B cell (primary cell): ENCODE results near the gene GRK1. TPM values are rescaled to one million over a fixed set of nuclear protein-coding genes. Genes with fewer than 3 reads are reported as not detected.
"Not testable (repeated sequence)": the region's sequence is repeated elsewhere in the genome, so short reads cannot be mapped to it uniquely, and the experiment has no call there.

Experiments
- ATAC-seq: fragments of 200-7000 bp; cut with Tn5 transposase; one replicate; pipeline ENCODE4 v1.10.0; 2021; ENCODE audit warnings: low read depth, mild to moderate bottlenecking, moderate number of reproducible peaks, moderate library complexity
- CTCF ChIA-PET: fragments of 350-600 bp; sonication (Branson Sonifier 250); formaldehyde crosslinking; loops from one replicate; lab custom pipeline; 2021; ENCODE audit warnings: antibody characterized with exemption, inconsistent platforms; lab: Charles Lee
- POLR2A ChIA-PET: fragments of 350-600 bp; sonication (Branson Sonifier 250); formaldehyde crosslinking; loops from one replicate; lab custom pipeline; 2021; ENCODE audit warnings: antibody characterized with exemption; lab: Charles Lee
- DNase-seq: peaks from one replicate; pipeline ENCODE4 v3.0.0; 2013
- H2AFZ ChIP-seq: 2 replicates; pipeline ENCODE4 v1.6.1; 2012; ENCODE audit warnings: mild to moderate bottlenecking, low read depth, low read length; ENCODE audit not compliant: insufficient read depth, poor library complexity, severe bottlenecking
- H3K27ac ChIP-seq, 2 donors: 1 replicate in 1 of 2; 2 replicates in 1 of 2; pipeline ENCODE4 v1.5.1; 2012 to 2013; ENCODE audit warnings: low read length in 2 of 2, mild to moderate bottlenecking in 2 of 2, moderate library complexity in 1 of 2
- H3K27me3 ChIP-seq, 4 experiments: fragments of 200-600 bp in 1 of 4; sonication (generic) in 1 of 4; replicated peaks in 1 of 4; 1 replicate in 2 of 4; 2 replicates in 2 of 4; pipeline versions ENCODE4 v1.6.1 to v1.7.0; 2013 to 2016; ENCODE audit warnings: low read length in 3 of 4, mild to moderate bottlenecking in 2 of 4, mixed read lengths in 1 of 4, moderate library complexity in 1 of 4; ENCODE audit not compliant: insufficient read depth in 4 of 4, control insufficient read depth in 3 of 4; ENCODE audit errors: control extremely low read depth in 1 of 4
- H3K36me3 ChIP-seq, 2 experiments: replicated peaks in 1 of 2; 1 replicate in 1 of 2; 2 replicates in 1 of 2; pipeline versions ENCODE4 v1.6.1 to v1.7.1; 2013; ENCODE audit warnings: low read length in 1 of 2; ENCODE audit not compliant: insufficient read depth in 2 of 2, control insufficient read depth in 1 of 2; ENCODE audit errors: control extremely low read depth in 1 of 2, extremely low read depth in 1 of 2
- H3K4me1 ChIP-seq, 2 donors: fragments of 200-600 bp in 1 of 2; sonication (generic) in 1 of 2; 1 replicate in 1 of 2; 2 replicates in 1 of 2; pipeline versions ENCODE4 v1.5.1 to v1.6.1; 2013 to 2017; ENCODE audit warnings: low read length in 2 of 2; ENCODE audit not compliant: control insufficient read depth in 2 of 2, insufficient read depth in 2 of 2
- H3K4me2 ChIP-seq: replicated peaks from 2 replicates; pipeline ENCODE3; 2012; ENCODE audit warnings: mild to moderate bottlenecking, low read depth, low read length; ENCODE audit not compliant: poor library complexity, severe bottlenecking
- H3K4me3 ChIP-seq, 5 experiments: fragments of 200-600 bp in 1 of 5; sonication (generic) in 1 of 5; 1 replicate in 3 of 5; 2 replicates in 2 of 5; pipeline versions ENCODE4 v1.5.1 to v1.7.0; 2011 to 2016; ENCODE audit warnings: low read length in 4 of 5, mild to moderate bottlenecking in 4 of 5, low read depth in 2 of 5, control low read depth in 1 of 5, moderate library complexity in 1 of 5; ENCODE audit not compliant: insufficient read depth in 1 of 5; ENCODE audit errors: control extremely low read depth in 1 of 5, extremely low read depth in 1 of 5
- H3K79me2 ChIP-seq: fragments of 200-600 bp; sonication (generic); one replicate; pipeline ENCODE4 v1.6.0; 2016; ENCODE audit warnings: low read length; ENCODE audit not compliant: control insufficient read depth, insufficient read depth
- H3K9ac ChIP-seq: fragments of 200-600 bp; sonication (generic); 2 replicates; pipeline ENCODE4 v1.6.1; 2017; ENCODE audit warnings: mild to moderate bottlenecking, low read length, moderate library complexity
- H3K9me3 ChIP-seq, 3 donors: one replicate each; pipeline versions ENCODE4 v1.6.1 to v1.7.1; 2013; ENCODE audit warnings: low read length in 2 of 3; ENCODE audit not compliant: control insufficient read depth in 2 of 3, insufficient read depth in 1 of 3; ENCODE audit errors: control extremely low read depth in 1 of 3
- H4K20me1 ChIP-seq: 2 replicates; pipeline ENCODE4 v1.6.0; 2012; ENCODE audit warnings: mild to moderate bottlenecking, low read length; ENCODE audit not compliant: insufficient read depth, control insufficient read depth, poor library complexity, severe bottlenecking
- H3K27ac Mint-ChIP-seq: one replicate; pipeline ENCODE4 v1.8.0; 2021; ENCODE audit warnings: mixed read lengths
- H3K27me3 Mint-ChIP-seq: one replicate; pipeline ENCODE4 v1.8.0; 2021; ENCODE audit warnings: mixed read lengths
- H3K4me1 Mint-ChIP-seq: one replicate; pipeline ENCODE4 v1.8.0; 2021; ENCODE audit warnings: mixed read lengths
- H3K4me3 Mint-ChIP-seq: one replicate; pipeline ENCODE4 v1.8.0; 2021; ENCODE audit warnings: mixed read lengths
- H3K9me3 Mint-ChIP-seq: one replicate; pipeline ENCODE4 v1.8.0; 2022; ENCODE audit warnings: mixed read lengths; ENCODE audit not compliant: insufficient read depth
- CTCF ChIP-seq: fragments of 200-600 bp; IDR thresholded peaks from one replicate; pipeline ENCODE4 v1.8.0; 2022; ENCODE audit warnings: antibody characterized with exemption, mild to moderate bottlenecking
- EZH2 ChIP-seq: IDR thresholded peaks from 2 replicates; pipeline ENCODE4 v1.6.1; 2012; ENCODE audit warnings: borderline replicate concordance, low read depth, mild to moderate bottlenecking, moderate library complexity, low read length; ENCODE audit not compliant: insufficient read depth, poor library complexity, severe bottlenecking
- WGBS: methylation state at CpG from one replicate; pipeline ENCODE4 v1.1.5; 2013; ENCODE audit warnings: missing lambda C conversion rate; ENCODE audit not compliant: insufficient coverage; 5-methylcytosine and 5-hydroxymethylcytosine counted together
- intact Hi-C: fragments of 100-400 bp; cut with micrococcal nuclease; formaldehyde crosslinking; loops from one replicate; pipeline ENCODE4 v1.10.0; 2022
- polyA plus RNA-seq: library from polyadenylated mRNA; depleted of rRNA; stranded (reverse); fragments of >200 nt; gene quantifications from 2 replicates; pipeline ENCODE4 v1.2.3, GENCODE V29; 2012
- total RNA-seq, 2 donors: library from RNA; stranded (reverse); fragments of 120-200 nt in 1 of 2; gene quantifications; 1 replicate in 1 of 2; 2 replicates in 1 of 2; pipeline versions ENCODE4 v1.2.3 to v1.2.4, GENCODE V29; 2013 to 2022

Gene GRK1
- total and polyA plus RNA-seq, 2 donors (not counting 1 experiment from before 2014, with no cell fraction given): not detected

- CTCF ChIA-PET, H3K36me3 ChIP-seq, H4K20me1 ChIP-seq, H3K27ac Mint-ChIP-seq, intact Hi-C loops, POLR2A ChIA-PET, H3K4me3 ChIP-seq, H3K4me2 ChIP-seq, H3K9ac ChIP-seq, H3K4me3 Mint-ChIP-seq, H3K27ac ChIP-seq, ATAC-seq, H3K9me3 Mint-ChIP-seq, DNase-seq, H2AFZ ChIP-seq, H3K79me2 ChIP-seq: not testable (repeated sequence)
- peaks cover 17 to 18% of the 10 kb centered on the region in 2 donors for H3K4me1 ChIP-seq
- Mint-ChIP-seq H3K27me3 (peaks cover 15% of the 10 kb centered on the region), H3K4me1 (peaks cover 11% of the 10 kb centered on the region)
- H3K9me3 ChIP-seq: peaks cover 0 to 14% (median 0%) of the 10 kb centered on the region in 3 donors
- WGBS: 94% methylated on average over 19 of the region's 24 CpGs
- peaks cover 0 to 30% (median 15%) of the 10 kb centered on the region in 4 experiments for H3K27me3 ChIP-seq
Measured at GRCh38 chr13:113745500-113746142, 78.6 kb downstream of the GRK1 start.

GRCh38 chr13:113746143-113746525, 79.1 kb downstream of the GRK1 start:
- H3K9ac ChIP-seq: no peak overlapping the region
- DNase-seq (no peak), ATAC-seq (no peak)
- TF ChIP-seq EZH2 (no peak), CTCF (no peak)
- Mint-ChIP-seq H3K4me3 (no peak overlapping the region), H3K9me3 (no peaks in the 10 kb centered on the region), H3K27ac (no peak overlapping the region), H3K4me1 (peaks cover 11% of the 10 kb centered on the region), H3K27me3 (peaks cover 13% of the 10 kb centered on the region)
- no peak overlapping the region for H3K4me3 ChIP-seq
- H3K4me1 ChIP-seq: peaks cover 16% of the 10 kb centered on the region in 2 donors
- H3K27ac ChIP-seq: no peak overlapping the region
- POLR2A ChIA-PET: no interaction called here
- H3K4me2 ChIP-seq: no peak overlapping the region
- peaks cover 0 to 26% (median 15%) of the 10 kb centered on the region in 4 experiments for H3K27me3 ChIP-seq
- no peaks in the 10 kb centered on the region for H4K20me1 ChIP-seq
- no peak overlapping the region for H2AFZ ChIP-seq
- H3K9me3 ChIP-seq: peaks cover 0 to 19% (median 2%) of the 10 kb centered on the region in 3 donors
- CTCF ChIA-PET: no interaction called here
- intact Hi-C loops: no loop called here
- 87% methylated on average over 5 of the region's 5 CpGs for whole genome bisulfite sequencing
- no peaks in the 10 kb centered on the region for H3K36me3 ChIP-seq
- H3K79me2 ChIP-seq: no peaks in the 10 kb centered on the region
